AG09309 (cell line): ENCODE results near the gene C16orf90.
"Not testable (repeated sequence)": the region's sequence is repeated elsewhere in the genome, so short reads cannot be mapped to it uniquely, and the experiment has no call there.

Experiments used
- DNase-seq: peaks from one replicate; pipeline ENCODE4 v3.0.0-alpha.2; 2010; ENCODE audit warnings: low read depth
- H3K4me3 ChIP-seq: 2 replicates; pipeline ENCODE4 v1.5.1; 2011; ENCODE audit warnings: mild to moderate bottlenecking, low read depth, low read length, moderate library complexity; ENCODE audit not compliant: control insufficient read depth
- TF ChIP-seq, protein P1 (sequence below): IDR thresholded peaks from 2 replicates; pipeline ENCODE4 v1.5.1; 2011; ENCODE audit warnings: mild to moderate bottlenecking, low read depth, low read length, inconsistent platforms; ENCODE audit not compliant: insufficient read depth, control insufficient read depth; ENCODE audit errors: missing control alignments

C16orf90 gene

DNA sequence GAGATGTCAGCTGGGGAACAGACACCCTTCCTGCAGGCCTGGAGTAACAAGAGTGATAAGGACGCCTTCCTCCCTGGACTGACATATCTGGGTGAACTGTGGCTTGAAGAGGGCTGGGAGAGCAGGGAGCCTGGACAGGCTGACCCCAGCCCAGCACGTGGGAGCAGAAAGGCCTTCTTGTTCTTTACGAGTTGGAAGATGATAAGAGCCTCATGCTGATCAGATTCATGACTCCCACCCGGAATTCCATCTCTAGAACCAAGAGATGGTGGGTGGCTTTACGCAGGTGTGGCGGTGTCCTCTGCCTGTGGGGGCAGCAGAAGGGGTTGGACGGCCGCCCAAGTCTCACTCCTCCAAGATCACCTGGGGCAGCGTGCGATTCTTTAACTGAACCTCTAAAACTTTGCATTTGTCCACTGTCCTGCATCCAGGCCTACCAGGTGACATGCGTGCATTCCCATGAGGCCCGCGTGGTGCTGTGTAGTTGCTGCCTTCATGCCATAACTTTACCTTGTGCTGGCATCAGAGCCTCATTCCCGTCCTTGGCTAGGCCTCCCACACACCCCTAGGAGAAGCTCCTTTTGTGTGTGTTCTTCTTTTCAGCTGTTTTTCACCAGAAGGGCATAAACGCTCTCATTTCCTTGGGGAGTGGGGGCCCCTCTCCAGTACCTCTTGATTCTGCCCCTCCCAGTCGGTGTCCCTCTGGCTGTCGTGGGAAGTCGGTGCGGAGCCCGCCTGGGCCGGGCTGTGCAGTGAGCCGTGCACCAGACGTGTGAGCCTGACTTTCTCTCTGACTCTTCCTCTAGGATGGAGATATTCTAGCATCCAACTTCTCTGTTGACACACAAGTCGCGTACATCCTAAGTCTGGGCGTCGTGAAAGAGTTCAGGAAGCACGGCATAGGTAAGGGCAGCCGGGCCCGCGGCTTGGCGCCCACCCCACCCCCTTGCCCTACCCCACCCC is 13.3 kb downstream of the C16orf90 start:
- TF ChIP-seq, protein P1, sequence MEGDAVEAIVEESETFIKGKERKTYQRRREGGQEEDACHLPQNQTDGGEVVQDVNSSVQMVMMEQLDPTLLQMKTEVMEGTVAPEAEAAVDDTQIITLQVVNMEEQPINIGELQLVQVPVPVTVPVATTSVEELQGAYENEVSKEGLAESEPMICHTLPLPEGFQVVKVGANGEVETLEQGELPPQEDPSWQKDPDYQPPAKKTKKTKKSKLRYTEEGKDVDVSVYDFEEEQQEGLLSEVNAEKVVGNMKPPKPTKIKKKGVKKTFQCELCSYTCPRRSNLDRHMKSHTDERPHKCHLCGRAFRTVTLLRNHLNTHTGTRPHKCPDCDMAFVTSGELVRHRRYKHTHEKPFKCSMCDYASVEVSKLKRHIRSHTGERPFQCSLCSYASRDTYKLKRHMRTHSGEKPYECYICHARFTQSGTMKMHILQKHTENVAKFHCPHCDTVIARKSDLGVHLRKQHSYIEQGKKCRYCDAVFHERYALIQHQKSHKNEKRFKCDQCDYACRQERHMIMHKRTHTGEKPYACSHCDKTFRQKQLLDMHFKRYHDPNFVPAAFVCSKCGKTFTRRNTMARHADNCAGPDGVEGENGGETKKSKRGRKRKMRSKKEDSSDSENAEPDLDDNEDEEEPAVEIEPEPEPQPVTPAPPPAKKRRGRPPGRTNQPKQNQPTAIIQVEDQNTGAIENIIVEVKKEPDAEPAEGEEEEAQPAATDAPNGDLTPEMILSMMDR = no peak
- no peak for DNase-seq
- H3K4me3 ChIP-seq = no peak overlapping the region

DNA sequence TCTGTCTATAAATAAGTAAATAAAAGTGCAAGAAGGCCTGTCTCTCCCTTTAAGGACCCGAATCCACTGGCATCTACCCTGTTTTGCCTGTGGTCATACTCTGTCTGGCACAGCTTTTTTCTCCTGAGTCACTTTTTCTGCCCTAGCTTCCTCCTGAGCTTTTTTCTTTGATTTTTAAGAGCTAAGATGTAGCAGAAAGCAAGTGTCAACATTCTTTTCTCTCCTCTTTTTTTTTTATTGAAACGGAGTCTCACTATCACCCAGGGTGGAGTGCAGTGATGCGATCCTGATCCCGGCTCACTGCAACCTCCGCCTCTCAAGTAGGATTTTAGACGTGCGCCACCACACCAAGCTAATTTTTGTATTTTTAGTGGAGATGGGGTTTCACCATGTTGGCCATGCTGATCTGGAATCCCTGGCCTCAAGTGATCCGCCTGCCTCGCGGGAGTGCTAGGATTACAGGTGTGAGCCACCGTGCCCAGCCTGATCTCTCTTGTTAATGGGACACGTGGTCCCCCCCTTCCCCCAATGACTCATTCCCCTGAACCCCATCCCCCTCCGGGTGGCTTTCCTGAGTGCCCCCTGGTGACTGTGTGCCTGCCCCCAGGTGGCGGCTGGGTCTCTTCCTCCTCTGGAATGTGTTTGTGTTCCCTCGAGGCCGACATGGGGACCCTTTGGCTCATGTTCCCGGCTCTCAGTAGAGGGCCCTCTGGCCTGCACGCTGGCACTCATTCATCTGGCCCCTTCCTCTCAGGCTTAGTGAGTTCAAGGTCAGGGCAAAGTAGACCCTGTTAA is 14.2 kb downstream of the C16orf90 start:
- no peak for DNase-seq
- no peak overlapping the region for H3K4me3 ChIP-seq
- TF ChIP-seq, protein P1 = no peak

DNA sequence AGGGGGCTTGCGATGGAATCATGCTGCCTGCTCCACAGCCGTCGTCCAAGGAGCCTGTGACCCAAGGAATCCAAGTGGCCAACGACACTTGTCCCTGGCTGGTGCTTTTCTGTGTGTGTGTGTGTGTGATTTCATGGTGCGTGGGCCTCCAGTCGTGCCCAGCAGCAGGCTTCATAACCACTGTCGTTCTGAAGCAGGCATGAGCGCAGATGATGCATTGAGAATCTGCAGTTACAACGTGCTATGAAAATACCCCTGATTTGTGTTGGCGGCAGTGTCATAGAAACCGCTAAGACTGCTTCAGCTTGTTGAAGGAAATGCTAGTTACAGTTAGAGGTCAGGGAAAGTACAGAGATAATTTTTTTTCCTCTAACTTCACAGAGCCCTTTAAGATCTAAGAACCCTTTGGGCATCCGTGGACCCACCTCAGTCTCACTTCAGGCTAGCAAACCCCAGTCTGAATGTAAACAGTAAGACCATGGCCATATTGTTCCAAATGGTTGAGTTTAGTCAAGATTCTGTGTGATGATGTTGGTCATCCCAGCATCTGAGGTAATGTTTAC is 15.6 kb downstream of the C16orf90 start:
- DNase-seq = no peak
- TF ChIP-seq, protein P1 = no peak
- H3K4me3 ChIP-seq = no peak overlapping the region

DNA sequence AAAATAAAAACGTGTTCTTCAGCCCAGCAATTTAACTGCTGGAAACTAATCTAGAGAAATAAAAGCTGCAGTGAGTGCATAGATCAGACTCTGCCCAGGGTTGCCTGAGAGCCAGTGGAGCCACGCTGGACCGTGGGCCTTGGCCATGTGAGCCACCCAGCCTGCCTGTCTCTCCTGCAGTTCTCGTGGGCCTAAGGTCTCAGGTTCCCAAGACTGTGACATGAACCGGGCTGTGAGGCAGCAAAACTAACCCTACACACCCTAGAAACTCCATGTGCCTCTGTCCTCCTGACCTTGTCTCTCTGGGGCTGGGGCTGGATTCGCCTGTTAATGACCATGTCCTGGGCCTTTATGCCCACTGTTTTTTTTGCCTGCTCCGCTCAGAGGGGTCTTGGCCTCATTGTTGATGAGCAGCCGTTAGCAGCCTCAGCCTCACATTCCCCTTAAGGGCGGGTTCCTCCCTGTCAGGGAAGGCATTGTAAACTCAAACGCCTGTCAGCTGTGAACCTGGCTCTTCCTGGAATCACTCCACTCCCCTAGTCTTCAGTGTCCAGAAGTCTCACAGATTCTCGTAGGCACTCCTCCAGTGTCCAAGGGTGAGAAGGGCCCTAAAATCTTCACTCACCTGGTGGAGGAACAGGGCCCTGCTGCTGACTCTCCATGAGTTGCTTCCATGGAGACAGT is 16.9 kb downstream of the C16orf90 start:
- DNase-seq = no peak
- TF ChIP-seq, protein P1 = no peak
- no peak overlapping the region for H3K4me3 ChIP-seq

DNA sequence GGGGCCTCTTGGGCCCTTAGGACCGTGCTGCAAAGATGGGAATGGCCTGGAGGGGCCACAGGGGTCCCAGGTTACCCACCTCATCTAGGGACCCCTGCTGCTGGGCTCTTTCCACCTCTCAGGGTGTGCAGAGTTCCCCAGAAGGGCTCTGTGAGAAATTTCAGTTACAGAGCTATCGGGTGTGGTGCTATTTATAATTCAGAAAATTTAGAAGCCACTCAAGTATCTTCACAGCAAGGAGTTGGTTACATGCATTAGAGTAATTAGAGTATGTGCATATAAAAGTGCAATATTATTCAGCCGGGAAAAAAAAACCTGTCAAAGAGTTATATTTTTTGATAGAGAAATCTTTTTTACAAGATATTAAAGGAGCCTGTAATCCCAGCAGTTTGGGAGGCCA is 18.9 kb downstream of the C16orf90 start:
- TF ChIP-seq, protein P1 = no peak
- DNase-seq = no peak
- H3K4me3 ChIP-seq = no peak overlapping the region

DNA sequence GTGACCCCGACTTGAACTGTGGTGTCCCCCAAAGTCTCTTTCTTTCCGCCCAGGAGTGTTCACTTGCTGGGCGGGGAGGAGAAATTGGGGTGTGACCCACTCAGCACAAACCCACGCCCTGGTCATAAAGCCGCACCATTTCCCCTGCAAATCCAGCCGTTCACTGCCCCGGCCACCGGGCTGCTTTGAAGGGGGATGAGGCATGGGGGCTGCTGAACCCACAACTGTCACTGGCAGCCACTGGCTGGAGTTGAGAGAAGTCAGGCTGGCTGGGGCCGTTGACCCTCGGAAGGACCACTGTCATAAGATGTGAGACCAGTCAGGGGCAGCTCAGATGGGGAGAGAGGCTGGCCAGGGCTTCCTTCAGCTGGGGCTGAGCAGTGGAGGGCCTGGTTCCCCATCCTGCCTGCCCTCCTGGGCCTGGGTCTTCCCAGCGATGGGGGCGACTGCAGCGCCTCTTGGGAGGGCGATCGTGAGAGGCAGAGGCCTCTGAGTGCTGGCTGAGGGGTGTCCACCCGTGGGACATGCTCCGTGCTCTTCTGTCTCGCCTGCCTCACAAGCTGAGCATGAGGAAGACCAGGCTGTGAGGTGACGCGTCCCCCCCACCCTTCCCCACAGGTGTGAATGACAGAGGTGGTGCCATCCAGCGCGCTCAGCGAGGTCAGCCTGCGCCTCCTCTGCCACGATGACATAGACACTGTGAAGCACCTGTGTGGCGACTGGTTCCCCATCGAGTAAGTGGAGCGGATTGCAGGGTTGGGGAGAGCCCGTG is 19.5 kb downstream of the C16orf90 start:
- TF ChIP-seq, protein P1 = no peak
- H3K4me3 ChIP-seq = no peak overlapping the region
- no peak for DNase-seq

DNA sequence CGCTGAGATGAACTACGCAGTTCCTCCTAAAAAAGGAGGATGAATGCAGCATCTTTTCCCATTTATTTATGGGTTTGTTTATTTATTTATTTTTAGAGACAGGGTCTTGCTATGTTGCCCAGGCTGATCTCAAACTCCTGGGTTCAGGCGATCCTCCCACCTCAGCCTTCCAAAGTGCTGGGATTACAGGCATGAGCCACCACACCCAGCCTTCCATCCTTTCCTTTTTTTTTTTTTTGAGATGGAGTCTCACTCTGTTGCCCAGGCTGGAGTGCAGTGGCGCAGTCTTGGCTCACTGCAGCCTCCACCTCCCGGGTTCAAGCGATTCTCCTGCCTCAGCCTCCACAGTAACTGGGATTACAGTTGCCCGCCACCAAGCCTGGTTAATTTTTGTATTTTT is 20.4 kb downstream of the C16orf90 start:
- not testable (repeated sequence) for H3K4me3 ChIP-seq, DNase-seq
